OCI-LY7 (cell line): Measurements from ENCODE around the gene SPAG16.

Source experiments
- EZH2phosphoT487 ChIP-seq: fragments of 200-600 bp; sonication (generic); IDR thresholded peaks from 2 replicates; pipeline ENCODE4 v1.6.1; 2018; ENCODE audit warnings: low read depth, borderline replicate concordance, mild to moderate bottlenecking, mixed run types, antibody characterized with exemption, low read length, moderate library complexity, mixed read lengths
- TF ChIP-seq, protein P1 (sequence below): fragments of 200-600 bp; sonication (generic); conservative IDR thresholded peaks from 2 replicates; pipeline ENCODE4 v1.5.1; 2014; ENCODE audit warnings: mild to moderate bottlenecking, antibody characterized with exemption, low read length, moderate library complexity, mixed read lengths

DNA sequence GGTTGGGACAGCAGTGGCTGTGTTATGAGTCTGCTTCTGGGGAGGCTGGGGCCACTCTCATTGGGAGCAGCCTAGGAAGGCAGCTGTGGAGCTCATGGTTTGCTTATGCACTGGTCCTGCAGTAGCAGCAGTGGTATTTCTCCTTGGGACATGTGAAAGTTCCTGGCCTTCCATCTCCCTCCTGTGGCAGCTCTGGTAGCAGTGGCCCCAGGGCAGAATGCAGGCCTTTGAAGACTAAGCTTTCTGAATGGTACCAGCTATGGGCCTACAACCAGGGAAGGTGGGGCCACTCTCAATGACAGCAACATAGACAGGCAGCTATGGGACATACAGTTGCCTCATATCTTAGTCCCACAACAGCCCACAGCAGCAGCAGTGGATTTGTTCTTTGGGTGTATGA lies 1009.3 kb downstream of the SPAG16 start:
- TF ChIP-seq, protein P1, sequence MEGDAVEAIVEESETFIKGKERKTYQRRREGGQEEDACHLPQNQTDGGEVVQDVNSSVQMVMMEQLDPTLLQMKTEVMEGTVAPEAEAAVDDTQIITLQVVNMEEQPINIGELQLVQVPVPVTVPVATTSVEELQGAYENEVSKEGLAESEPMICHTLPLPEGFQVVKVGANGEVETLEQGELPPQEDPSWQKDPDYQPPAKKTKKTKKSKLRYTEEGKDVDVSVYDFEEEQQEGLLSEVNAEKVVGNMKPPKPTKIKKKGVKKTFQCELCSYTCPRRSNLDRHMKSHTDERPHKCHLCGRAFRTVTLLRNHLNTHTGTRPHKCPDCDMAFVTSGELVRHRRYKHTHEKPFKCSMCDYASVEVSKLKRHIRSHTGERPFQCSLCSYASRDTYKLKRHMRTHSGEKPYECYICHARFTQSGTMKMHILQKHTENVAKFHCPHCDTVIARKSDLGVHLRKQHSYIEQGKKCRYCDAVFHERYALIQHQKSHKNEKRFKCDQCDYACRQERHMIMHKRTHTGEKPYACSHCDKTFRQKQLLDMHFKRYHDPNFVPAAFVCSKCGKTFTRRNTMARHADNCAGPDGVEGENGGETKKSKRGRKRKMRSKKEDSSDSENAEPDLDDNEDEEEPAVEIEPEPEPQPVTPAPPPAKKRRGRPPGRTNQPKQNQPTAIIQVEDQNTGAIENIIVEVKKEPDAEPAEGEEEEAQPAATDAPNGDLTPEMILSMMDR: no peak
- no peak for TF ChIP-seq EZH2phosphoT487
